BJ (cell line): ENCODE results near the gene CA12. TPM values are rescaled to one million over a fixed set of nuclear protein-coding genes. Genes with fewer than 3 reads are reported as not detected.

ENCODE experiments used
- CTCF ChIA-PET: fragments of 350-600 bp; formaldehyde crosslinking; extraction: SDS; loops from one replicate; lab custom pipeline; 2021; ENCODE audit warnings: antibody characterized with exemption, inconsistent platforms; lab: Yijun Ruan, JAX
- POLR2A ChIA-PET: fragments of 300-600 bp; sonication (Branson Sonifier 250); formaldehyde crosslinking; extraction: SDS; loops from one replicate; lab custom pipeline; 2021; ENCODE audit warnings: antibody characterized with exemption; lab: Charles Lee
- DNase-seq: peaks from one replicate; pipeline ENCODE4 v3.0.0-alpha.2; 2011; ENCODE audit warnings: low read depth
- H3K27me3 ChIP-seq: 2 replicates; pipeline ENCODE4 v1.6.0; 2011; ENCODE audit warnings: low read length; ENCODE audit not compliant: control insufficient read depth, insufficient read depth
- H3K36me3 ChIP-seq: 2 replicates; pipeline ENCODE4 v1.5.1; 2011; ENCODE audit warnings: low read length; ENCODE audit not compliant: control insufficient read depth, insufficient read depth
- H3K4me3 ChIP-seq: 2 replicates; pipeline ENCODE4 v1.5.1; 2011; ENCODE audit warnings: low read depth, mild to moderate bottlenecking, control low read depth, low read length
- CTCF ChIP-seq: IDR thresholded peaks from 2 replicates; pipeline ENCODE4 v1.5.1; 2011; ENCODE audit warnings: low read depth, mild to moderate bottlenecking, control low read depth, inconsistent platforms, low read length, moderate library complexity; ENCODE audit not compliant: insufficient read depth
- polyA plus RNA-seq: library from polyadenylated mRNA; depleted of rRNA; stranded (reverse); fragments of >200 nt; gene quantifications from 2 replicates; pipeline ENCODE4 v1.2.3, GENCODE V29; 2011

Gene CA12
- polyA plus RNA-seq, 1 experiment: 16.9 TPM

- ChIA-PET POLR2A (no interaction called here), CTCF (interaction anchor here (1.1 kb wide), 1 partner anchor 105 kb away, joined by 4 read pairs; no protein-coding TSS in a partner anchor)
- TF ChIP-seq CTCF: no peak
- no peaks in the 10 kb centered on the region for H3K36me3 ChIP-seq
- no peaks in the 10 kb centered on the region for H3K27me3 ChIP-seq
- H3K4me3 ChIP-seq: no peak overlapping the region
- no peak for DNase-seq
Observed at GRCh38 chr15:63396152-63396928, 14.7 kb upstream of the CA12 start.

DNA sequence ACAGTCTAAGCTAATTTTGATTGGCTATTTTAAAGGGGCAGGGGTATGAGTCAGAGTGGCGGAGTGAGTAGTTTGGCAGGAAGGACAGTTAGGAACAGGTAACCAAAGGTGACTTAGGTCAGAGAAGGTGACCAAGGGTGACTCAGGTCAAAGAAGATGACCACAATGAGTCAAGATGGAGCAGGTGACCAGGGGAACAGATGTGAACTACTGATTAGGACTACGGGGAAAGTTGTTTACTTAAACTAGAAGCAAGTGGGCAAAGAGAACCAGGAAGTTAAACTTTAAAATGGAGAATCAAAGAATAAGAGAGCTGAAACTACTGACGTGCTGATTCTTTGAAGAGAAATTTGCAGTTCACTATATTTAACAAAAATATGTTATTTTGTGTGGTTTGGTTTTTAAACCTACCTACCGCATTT lies 14.1 kb upstream of the CA12 start:
- ChIA-PET POLR2A (no interaction called here), CTCF (no interaction called here)
- no peak for DNase-seq
- Histone ChIP-seq H3K4me3 (no peak overlapping the region), H3K36me3 (no peaks in the 10 kb centered on the region), H3K27me3 (no peaks in the 10 kb centered on the region)
- TF ChIP-seq CTCF: no peak

GRCh38 chr15:63392361-63393009 lies 10.8 kb upstream of the CA12 start:
- Histone ChIP-seq H3K4me3 (no peak overlapping the region), H3K36me3 (no peaks in the 10 kb centered on the region), H3K27me3 (no peaks in the 10 kb centered on the region)
- no peak for DNase-seq
- POLR2A ChIA-PET: no interaction called here
- no peak for TF ChIP-seq CTCF
- CTCF ChIA-PET: interaction anchor here (0.8 to 1.5 kb wide), 2 partner anchors 11 to 586 kb away, joined by 3 to 4 read pairs; partner anchors contain the start of gene CA12

GRCh38 chr15:63391669-63392360 lies 10.2 kb upstream of the CA12 start:
- Histone ChIP-seq H3K4me3 (no peak overlapping the region), H3K36me3 (no peaks in the 10 kb centered on the region), H3K27me3 (no peaks in the 10 kb centered on the region)
- DNase-seq: no peak
- TF ChIP-seq CTCF: no peak
- CTCF ChIA-PET: interaction anchor here (0.8 to 1.5 kb wide), 3 partner anchors 11 to 585 kb away, joined by 3 to 4 read pairs (median 3); partner anchors contain the start of gene CA12
- POLR2A ChIA-PET: no interaction called here

GRCh38 chr15:63390689-63391088 lies 9.0 kb upstream of the CA12 start:
- no peak overlapping the region for H3K4me3 ChIP-seq
- H3K27me3 ChIP-seq: no peaks in the 10 kb centered on the region
- ChIA-PET POLR2A (no interaction called here), CTCF (interaction anchor here (0.5 to 2.7 kb wide), 3 partner anchors 11 to 1421 kb away, joined by 3 to 17 read pairs (median 3); no protein-coding TSS in a partner anchor)
- no peaks in the 10 kb centered on the region for H3K36me3 ChIP-seq
- no peak for DNase-seq
- TF ChIP-seq CTCF: no peak
